ENCODE data around the gene CCDC83. TPM values are rescaled to one million over a fixed set of nuclear protein-coding genes. Genes with fewer than 3 reads are reported as not detected.

The CCDC83 gene
- total RNA-seq, 1 donor from 2014 or later = not detected

- DNase-seq (ENCODE audit: low spot score in 2 of 2) = no peak
- FAIRE-seq = no peak
Observed at GRCh38 chr11:85961930-85962363, 106.8 kb downstream of the CCDC83 start.

DNA sequence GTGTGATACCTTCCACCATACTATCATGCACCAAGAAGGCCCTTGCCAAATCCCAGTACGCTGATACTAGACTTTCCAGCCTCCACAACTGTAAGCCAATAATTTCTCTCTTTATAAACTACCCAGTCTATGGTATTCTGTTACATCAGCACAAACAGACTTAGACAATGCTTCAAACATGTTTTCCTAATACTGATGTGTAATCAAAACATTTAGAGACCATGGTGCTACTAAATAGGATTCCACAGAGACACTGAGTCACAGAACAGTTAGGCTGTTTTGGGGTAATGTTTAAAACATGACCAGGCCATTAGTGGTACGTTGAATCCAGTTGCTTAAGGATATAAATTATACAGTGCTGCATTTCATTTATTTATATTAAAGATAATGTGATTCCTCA, 110.0 kb downstream of the CCDC83 start:
- FAIRE-seq (no peak), DNase-seq (ENCODE audit: low spot score in 2 of 2) (no peak)

GRCh38 chr11:85967457-85967856, 112.3 kb downstream of the CCDC83 start:
- DNase-seq (ENCODE audit: low spot score in 2 of 2) = no peak
- no peak for FAIRE-seq

Other genes starting within 250 kb of the CCDC83 start
- gene DLG2, start 228.0 kb upstream of the CCDC83 start, total RNA-seq = 174 TPM
- 47.3 TPM for gene TMEM126B, start 226.8 kb upstream of the CCDC83 start, total RNA-seq
- 33.8 TPM for gene TMEM126A, start 207.4 kb upstream of the CCDC83 start, total RNA-seq
- 78.3 TPM for gene CREBZF, start 190.3 kb upstream of the CCDC83 start, total RNA-seq
- gene CCDC89, start 169.2 kb upstream of the CCDC83 start, total RNA-seq = 0.41 TPM
- 4.9 TPM for gene SYTL2, start 44.2 kb upstream of the CCDC83 start, total RNA-seq
- 1,205 TPM for gene PICALM, start 213.7 kb downstream of the CCDC83 start, total RNA-seq